ENCODE data around the gene COX7B. TPM values are rescaled to one million over a fixed set of nuclear protein-coding genes. Genes with fewer than 3 reads are reported as not detected.
"Not testable (repeated sequence)": the region's sequence is repeated elsewhere in the genome, so short reads cannot be mapped to it uniquely, and the experiment has no call there.

Gene COX7B, protein sequence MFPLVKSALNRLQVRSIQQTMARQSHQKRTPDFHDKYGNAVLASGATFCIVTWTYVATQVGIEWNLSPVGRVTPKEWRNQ
- 234 TPM for polyA plus RNA-seq (ENCODE audit: insufficient read length)

DNA sequence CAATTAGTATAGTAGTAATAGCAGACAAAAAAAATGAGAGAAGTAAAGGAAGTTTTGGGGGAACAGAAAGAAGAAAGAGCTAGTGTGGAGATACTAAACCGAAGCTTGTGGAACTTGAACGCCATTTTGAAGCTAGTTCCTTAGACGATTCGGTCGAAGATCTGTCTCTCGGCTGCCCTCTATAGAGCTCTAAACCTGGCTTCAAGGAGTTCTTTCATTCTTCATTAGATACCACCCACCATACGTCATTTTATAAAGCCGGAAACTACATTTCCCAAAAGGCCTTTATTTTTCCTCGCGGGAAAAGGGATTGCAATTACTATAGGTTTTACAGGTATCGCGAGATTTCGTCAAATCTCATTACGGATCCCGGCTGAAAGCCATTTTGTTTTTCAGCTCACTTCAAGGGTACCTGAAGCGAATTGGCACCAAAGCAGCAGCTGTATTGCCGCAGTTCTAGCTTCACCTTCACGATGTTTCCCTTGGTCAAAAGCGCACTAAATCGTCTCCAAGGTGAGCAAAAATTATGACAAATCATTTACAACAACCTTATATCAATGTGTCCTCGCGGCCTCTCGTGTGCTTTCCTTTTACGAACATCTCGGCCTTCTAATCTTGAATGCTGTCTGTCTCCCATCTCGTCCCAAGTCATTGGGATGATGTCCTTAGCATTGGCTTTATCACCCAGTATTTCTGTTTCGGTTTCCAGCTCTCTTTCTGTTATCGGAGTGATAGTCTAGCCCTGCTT lies at the start of gene COX7B:
Gene COX7B (plus strand): TSS at position 388 of the 748 bp plus-strand sequence. CDS start 86 bp downstream, at position 474.
- DNase-seq (ENCODE audit: low read depth) = peak; percentile 96

DNA sequence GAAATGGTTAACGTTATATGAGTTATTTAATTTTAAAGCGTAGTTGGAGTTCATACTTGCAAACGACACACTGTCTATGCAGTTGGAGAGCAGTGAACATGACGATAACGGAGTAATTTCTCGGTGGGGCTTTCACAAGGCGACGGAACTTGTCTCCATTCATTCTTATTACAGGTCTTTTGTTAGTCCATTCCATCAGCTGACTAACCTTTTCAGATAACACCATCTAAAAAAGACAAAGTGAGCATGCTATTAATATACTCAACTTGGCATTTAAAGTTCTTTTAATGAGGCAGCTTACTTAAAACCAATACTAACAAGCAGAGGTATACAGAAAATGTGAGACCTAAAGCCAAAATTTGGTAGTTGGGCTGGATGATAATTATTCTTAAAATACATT lies 23.9 kb upstream of the COX7B start:
- no peak for DNase-seq (ENCODE audit: low read depth)

DNA sequence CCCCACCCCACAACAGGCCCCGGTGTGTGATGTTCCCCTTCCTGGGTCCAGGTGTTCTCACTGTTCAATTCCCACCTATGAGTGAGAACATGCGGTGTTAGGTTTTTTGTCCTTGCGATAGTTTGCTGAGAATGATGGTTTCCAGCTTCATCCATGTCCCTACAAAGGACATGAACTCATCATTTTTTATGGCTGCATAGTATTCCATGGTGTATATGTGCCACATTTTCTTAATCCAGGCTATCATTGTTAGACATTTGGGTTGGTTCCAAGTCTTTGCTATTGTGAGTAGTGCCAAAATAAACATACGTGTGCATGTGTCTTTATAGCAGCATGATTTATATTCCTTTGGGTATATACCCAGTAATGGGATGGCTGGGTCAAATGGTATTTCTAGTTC lies 17.9 kb upstream of the COX7B start:
- not testable (repeated sequence) for DNase-seq (ENCODE audit: low read depth)

DNA sequence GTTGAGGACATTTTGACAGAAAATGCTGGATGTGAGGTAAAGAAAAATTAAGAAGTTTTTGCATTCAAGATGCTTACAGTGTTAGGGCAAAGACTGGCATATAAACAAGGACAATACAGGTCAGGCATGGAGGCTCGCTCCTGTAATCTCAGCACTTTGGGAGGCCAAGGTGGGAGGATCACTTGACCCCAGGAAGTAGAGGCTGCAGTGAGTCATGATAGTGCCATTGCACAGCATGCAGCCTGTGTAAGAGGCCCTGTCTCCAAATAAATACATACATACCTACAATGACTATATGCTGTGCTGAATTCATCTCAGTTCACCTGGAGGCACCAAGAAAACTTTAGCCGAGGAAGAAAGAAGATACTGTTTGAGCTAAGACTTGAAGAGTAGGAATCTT lies 6.4 kb upstream of the COX7B start:
- no peak for DNase-seq (ENCODE audit: low read depth)

DNA sequence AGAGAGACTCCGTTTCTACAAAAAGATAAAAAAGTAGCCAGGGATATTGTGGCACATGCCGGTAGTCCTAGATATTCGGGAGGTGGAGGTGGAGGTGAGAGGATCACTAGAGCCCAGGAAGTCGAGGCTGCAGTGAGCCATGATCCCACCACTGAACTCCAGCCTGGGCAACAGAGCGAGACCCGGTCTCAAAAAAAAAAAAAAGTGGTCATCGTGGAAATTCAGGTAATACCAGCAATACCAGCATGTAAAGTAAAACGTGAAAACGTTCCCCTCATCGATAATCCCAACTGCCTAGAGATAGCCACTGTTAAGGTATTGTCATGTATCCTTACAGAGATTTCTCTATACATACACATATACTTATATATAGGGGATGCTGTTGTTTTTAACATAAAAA lies 5.6 kb upstream of the COX7B start:
- DNase-seq (ENCODE audit: low read depth) = no peak

DNA sequence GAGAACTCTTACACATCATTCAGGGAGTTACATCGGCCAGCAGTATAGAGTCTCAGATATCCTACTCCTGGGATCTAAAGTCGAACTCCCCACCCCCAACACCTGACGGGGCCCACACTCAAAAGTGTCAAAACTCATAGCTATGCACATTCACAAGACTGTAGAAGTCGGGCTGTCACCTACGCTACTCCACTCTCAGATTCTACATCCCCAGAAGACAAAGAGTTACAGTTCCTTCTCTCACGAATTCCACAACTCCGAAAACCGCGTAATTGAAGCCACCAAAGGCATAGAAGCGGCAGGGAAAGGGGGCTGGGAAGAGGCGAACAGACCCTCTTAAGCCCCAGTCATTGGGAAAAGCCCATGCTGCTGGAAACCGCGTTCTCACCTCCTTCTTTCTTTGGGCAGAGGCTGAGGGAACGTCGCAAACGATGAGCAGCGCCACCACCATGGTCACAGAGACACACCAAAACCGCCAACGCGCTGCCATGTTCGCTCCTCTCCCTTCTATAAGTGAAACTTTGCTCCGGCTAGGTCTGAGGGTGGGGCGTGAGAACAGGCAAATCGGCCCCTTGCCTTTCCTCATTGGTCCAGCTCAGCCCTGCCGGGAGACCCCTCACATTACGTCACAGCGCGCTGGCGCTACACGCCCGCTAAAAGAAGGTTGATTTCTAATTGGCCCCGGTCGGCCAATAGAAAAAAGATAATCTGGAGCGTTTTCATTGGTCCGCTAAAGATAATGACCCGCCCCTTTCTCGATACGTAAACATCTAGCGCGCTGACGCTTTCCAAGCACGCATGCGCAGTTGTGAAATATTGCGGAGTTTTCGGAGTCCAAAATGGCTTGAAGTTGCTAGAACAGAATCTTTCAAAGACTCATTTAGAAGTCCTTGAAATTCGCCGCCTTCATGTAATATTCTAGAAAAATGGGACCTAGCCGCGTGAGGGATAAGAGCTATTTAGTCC lies 4.1 kb upstream of the COX7B start, which contains the start of gene MAGT1:
Gene MAGT1 (minus strand): TSS at position 515 of the 966 bp plus-strand sequence. CDS start 25 bp downstream, at position 490.
- DNase-seq (ENCODE audit: low read depth) = peak; percentile 93

DNA sequence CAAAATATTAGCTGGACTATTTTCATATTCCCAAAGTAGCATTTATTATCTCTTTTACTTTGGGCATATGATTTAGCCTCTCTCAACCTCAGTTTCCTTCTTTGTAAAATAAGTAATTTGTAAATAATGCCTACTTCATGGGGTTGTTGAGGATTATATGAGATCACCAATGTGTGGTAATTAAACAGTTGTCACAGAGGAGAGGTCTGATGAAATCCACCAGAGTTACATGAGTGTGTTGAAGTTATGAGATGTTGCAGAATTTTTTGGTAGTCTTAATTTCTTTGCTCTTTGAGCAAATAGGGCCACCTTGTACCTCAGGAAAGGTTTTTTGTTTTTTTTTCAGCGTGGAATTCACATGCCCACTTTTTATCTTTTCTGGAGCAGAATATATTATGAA lies 1.4 kb downstream of the COX7B start:
- DNase-seq (ENCODE audit: low read depth) = no peak

DNA sequence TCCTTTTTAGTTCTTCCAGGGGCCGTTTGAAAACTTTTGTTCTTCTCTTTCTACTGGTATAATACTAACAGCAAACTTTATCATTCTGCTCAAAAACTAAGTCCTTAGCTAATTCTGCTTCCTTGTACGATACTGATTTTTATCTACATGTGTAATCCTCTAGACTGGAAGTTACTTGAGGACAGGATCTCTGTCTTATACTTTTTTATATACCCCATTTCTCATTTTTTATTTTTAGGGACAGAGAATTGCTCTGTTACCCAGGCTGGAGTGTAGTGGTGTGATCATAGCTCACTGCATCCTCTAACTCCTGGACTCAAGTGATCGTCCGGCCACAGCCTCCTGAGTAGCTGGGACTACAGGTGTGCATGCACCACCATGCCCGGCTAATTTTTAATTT lies 2.2 kb downstream of the COX7B start:
- no peak for DNase-seq (ENCODE audit: low read depth)

DNA sequence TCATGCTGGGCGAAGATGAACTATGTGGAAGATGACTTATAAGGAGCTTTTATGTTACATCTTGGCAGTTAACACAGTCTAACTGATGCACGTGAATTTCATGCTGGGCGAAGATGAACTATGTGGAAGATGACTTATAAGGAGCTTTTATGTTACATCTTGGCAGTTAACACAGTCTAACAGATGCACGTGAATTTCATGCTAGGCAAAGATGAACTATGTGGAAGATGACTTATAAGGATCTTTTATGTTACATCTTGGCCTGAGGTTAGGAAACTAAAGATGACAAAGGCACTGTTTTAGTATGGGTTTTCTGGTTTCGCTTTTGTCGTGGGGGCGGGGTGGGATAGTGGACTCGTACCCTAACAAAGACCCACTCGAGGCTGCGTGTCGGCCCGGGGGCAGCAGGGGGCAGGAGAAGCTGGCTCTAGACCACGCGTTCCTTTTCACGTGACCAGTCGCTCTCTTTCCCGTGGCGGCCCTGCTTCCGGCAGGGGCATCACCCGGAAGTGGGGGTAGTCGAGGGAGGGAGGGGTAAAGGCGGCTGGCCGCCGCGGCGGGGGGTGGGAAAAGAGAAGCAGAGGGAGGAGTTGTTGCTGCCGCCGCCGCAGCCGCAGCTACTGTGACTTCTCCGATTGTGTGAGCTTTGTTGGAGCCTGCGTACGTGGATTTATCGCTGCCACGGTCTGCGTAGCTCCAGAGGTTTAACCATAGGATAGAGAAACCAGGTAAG lies 11.0 kb downstream of the COX7B start, which contains the start of gene ATP7A:
Gene ATP7A (plus strand): TSS at position 586 of the 733 bp plus-strand sequence. CDS start 60,949 bp downstream, outside the sequence.
- no peak for DNase-seq (ENCODE audit: low read depth)

DNA sequence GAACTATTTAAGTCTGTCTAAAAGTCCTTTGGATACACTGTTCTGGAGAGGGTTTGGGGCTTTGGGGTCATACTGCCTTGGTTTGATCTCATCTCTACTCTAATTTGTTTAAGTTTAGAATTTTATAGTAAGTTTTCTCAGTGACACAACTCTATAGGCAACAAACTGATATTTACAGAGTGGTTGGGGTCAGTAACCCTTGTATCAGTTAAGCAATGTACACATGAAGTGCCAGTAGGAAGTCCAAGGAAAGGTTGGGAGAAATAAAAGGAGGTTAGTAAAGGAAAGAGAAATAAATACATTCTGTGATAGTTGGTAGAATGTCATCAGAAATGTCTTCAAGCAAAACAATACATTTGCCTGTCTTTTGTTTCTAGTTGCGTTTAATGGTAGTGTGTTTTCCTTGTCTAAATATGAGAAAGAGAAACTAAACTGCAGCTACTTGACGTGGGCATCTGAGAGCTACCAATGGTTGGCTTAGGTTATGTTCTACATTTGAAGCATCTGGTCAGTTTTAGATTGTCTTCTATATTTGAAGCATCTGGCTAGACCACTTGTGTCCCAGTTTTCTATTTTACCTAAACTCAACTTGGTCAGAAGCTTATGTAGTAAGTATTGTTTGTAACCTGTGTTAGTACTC lies 18.1 kb downstream of the COX7B start:
- no peak for DNase-seq (ENCODE audit: low read depth)

DNA sequence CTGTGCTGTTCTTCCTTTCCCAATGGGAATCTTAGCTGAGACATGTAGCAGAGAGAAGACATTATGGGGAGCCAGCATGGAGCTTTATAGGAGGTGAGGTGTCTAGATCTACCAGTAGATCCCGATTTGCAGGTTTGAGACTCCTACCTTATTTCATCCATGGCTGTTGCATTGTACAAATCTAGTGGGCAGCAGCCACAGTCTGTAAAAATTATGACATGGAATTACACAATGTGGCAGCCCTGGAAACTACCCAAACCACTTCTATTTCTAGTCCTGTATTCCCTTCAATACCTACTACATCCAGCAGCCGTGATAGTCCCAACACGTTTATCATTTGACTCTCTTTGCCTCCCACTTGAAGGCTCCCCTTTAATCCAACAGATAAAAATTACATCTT lies 19.3 kb downstream of the COX7B start:
- DNase-seq (ENCODE audit: low read depth) = no peak

DNA sequence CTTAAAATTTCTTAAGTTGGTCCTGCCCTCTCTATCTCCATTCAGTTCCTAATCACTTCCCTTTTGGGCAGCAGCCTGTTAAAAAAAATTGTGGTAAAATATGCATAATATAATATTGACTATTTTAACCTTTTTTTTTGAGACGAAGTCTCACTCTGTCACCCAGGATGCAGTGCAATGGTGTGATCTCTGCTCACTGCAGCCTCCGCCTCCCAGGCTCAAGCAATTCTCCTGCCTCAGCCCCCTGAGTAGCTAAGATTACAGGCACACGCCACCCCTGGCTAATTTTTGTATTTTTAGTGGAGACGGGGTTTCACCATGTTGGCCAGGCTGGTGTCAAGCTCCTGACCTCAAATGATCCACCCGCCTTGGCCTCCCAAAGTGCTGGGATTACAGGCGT lies 20.1 kb downstream of the COX7B start:
- DNase-seq (ENCODE audit: low read depth) = not testable (repeated sequence)

DNA sequence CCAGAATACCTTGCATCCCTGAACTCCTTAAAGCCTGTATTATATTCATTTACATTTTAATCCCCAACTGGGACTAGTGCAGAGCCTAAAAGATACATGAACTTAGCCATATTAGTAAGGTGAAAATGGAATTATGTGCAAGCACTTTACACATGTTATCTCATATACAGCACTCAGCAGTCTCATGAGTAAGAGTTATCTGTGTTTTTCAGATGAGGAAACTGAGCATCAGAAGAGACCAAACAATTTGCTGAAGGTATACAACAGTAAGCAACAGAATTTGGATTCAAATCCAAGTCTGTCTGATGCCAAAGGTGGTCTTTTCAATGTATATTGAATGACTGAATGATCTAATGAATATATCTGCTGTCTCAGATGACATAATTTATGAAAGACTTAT lies 23.5 kb downstream of the COX7B start:
- no peak for DNase-seq (ENCODE audit: low read depth)

DNA sequence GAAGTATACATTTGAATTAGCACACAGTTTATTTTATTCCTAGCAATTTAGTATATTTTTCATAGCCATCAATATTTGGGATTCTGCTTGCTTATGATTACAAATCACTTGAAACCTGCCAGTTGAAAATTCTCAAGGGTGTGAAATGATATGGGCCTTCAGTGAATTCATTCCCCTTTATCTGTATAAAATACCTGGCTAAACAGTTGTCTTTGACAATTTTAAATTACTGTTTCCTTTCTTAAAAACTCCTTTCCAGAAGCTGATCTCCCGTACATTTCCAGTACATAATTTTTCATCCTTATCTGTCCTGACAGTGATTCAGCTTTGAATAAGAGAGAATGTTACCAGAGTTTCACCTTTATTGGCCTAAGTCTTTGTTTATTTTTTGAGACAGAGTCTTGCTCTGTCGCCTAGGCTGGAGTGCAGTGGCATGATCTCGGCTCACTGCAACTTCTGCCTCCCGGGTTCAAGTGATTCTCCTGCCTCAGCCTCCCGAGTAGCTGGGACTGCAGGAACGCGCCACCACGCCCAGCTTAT lies 25.1 kb downstream of the COX7B start:
- DNase-seq (ENCODE audit: low read depth) = no peak

DNA sequence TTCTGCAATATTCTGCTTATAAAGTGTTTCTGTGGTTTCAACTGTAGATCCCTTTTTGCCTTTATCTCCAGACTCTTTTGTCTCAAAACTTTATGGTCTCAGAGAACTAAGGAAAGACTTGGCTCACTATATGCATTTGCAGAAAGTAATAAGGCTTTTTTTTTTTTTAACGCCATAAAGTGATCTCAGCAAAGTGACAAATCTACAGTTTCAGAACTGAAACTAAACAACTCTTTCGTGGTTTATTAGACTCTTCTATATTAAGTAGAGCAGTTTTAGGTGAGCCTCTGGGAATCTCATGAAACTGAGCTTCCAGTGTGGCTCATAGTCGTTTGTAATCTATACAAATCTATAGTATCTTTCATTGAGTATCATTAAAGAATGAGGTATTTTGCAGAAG lies 26.5 kb downstream of the COX7B start:
- DNase-seq (ENCODE audit: low read depth) = no peak

DNA sequence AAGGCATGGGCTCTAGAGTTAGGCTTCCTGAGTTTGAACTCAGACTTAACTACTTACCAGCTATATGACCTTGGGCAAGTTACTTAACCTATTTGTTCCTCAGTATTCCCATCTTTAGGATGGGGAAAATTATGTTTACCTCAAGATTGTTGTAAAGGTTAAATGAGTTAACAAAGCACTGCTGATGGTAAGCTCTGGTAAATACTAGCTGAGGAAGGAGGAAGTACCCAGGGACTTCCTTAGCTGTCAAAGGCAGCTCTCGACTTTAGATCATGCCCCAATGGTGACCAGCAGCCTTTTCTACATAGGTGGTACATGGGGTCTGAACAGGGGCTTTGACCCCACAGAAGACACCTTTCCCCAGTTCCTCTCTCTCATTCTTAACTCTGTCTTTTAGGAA lies 31.3 kb downstream of the COX7B start:
- no peak for DNase-seq (ENCODE audit: low read depth)

DNA sequence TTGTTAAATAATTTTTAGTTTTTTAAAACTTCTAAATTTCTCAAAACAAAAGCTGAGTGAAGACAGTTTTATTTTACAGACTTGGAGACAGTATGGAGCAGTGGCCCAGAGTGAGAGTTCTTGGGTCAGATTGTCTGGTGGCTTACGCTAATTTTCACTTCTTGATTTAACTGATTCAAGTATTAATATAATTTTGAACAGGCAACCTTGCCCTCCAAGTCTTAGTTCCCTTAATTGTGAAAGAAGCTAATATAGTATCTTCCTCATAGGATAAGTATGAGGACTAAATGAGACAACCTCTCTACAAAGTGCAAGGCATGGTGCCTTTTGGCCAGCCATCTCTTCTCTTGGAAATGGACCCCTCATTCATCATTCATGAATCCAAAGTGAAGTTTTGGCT lies 36.6 kb downstream of the COX7B start:
- no peak for DNase-seq (ENCODE audit: low read depth)

DNA sequence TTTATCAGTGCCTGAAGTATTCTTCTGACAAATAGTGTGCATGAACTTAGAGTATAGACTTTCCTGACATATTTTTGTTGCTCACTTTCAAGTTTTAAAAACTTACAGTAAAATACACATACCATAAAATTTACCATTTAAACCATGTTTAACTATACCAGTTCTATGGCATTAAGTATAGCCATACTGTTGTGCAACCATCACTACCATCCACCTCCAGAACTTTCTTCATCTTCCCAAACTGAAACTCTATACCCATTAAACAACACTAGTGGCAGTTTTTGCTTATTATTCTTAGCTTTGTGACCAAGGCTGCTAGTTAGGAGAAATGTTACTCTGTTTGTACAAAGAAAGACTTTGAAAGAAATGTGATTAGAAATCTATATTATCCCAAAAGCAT lies 37.0 kb downstream of the COX7B start:
- no peak for DNase-seq (ENCODE audit: low read depth)

DNA sequence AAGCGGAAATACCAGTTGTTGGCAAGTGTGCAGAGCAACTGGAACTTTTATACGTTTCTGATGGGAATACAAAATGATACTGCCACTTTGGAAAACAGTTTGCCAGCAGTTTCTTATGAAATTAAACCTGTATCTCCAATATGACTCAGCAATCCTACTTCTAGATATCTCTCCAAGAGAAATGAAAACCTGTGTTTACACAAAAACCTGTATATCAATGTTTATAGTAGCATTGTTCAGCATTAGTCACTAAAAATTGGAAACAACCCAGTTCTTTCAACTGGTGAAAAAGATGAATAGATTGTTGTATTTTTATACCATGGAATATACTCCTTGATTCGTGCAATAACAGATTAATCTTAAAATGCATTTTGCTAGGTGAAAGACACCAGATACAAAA lies 38.0 kb downstream of the COX7B start:
- DNase-seq (ENCODE audit: low read depth) = no peak

DNA sequence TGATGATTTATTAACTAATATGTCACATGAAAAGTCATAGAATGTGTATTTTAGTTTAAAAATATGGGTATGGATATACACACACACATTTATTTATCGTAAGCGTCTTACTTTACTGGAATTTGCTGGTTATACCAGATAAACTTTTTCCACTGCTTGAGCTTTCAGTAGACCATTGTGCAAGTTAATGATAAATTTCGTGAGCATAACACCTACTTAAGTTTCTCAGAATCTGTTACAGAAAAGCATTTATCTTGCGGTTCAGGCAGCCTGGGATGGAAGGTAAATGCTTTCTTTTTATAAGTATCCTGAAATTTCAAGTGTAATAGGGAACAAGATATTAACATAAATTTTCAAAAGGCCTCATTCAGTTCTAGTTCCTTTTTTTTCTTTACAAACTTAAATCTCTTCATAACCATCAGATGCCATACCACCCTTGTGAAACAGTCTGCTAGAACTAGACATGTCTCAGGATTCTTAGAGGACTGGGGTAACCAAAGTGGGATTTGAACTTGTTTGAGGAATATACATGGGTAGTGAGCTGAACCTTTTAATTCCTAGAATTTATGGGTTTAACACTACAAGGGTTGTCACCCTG lies 38.9 kb downstream of the COX7B start:
- no peak for DNase-seq (ENCODE audit: low read depth)

All from forelimb muscle (tissue), 1 donor.